GM18499 (cell line): Measurements from ENCODE around the gene PARP16.

Source experiments
- ATAC-seq: cut with Tn5 transposase; IDR thresholded peaks from one replicate; pipeline ENCODE4 v1.9.1; 2021; ENCODE audit warnings: moderate number of reproducible peaks; ENCODE audit not compliant: insufficient read depth, unreplicated experiment

The PARP16 gene

GRCh38 chr15:65286704-65287519 is at the start of gene PARP16:
TSS of gene PARP16 (minus strand) at chr15:65286883. CDS start at chr15:65286426, 457 bp downstream.
- ATAC-seq, result peak; percentile 69

- ATAC-seq, result no peak
Observed at GRCh38 chr15:65335278-65336055, 48.8 kb upstream of the PARP16 start.

- ATAC-seq, result no peak
Observed at GRCh38 chr15:65334586-65335231, 48.0 kb upstream of the PARP16 start.

GRCh38 chr15:65333856-65334255 is 47.2 kb upstream of the PARP16 start:
- no peak for ATAC-seq

GRCh38 chr15:65333148-65333820 is 46.6 kb upstream of the PARP16 start:
- ATAC-seq, result no peak

GRCh38 chr15:65332391-65333147 is 45.9 kb upstream of the PARP16 start:
- no peak for ATAC-seq

- no peak for ATAC-seq
Observed at GRCh38 chr15:65331811-65332210, 45.1 kb upstream of the PARP16 start.

- ATAC-seq, result no peak
Observed at GRCh38 chr15:65330934-65331645, 44.4 kb upstream of the PARP16 start.

GRCh38 chr15:65329984-65330735 is 43.5 kb upstream of the PARP16 start:
- no peak for ATAC-seq

- ATAC-seq, result no peak
Observed at GRCh38 chr15:65329288-65329983, 42.8 kb upstream of the PARP16 start.

GRCh38 chr15:65328506-65329287 is 42.0 kb upstream of the PARP16 start:
- no peak for ATAC-seq

GRCh38 chr15:65327651-65328393 is 41.1 kb upstream of the PARP16 start:
- no peak for ATAC-seq

- ATAC-seq, result no peak
Observed at GRCh38 chr15:65326818-65327217, 40.1 kb upstream of the PARP16 start.

- no peak for ATAC-seq
Observed at GRCh38 chr15:65326117-65326526, 39.4 kb upstream of the PARP16 start.

GRCh38 chr15:65323071-65323511 is 36.4 kb upstream of the PARP16 start:
- no peak for ATAC-seq

- no peak for ATAC-seq
Observed at GRCh38 chr15:65318870-65319356, 32.2 kb upstream of the PARP16 start.
